AG10803 (cell line): ENCODE measurements around the gene WBP2.

Experiments used
- DNase-seq: peaks from one replicate; pipeline ENCODE4 v3.0.0; 2010; ENCODE audit warnings: low read depth
- H3K4me3 ChIP-seq: 2 replicates; pipeline ENCODE4 v1.5.1; 2011; ENCODE audit warnings: mild to moderate bottlenecking, low read length, control low read depth
- TF ChIP-seq, protein P1 (sequence below): conservative IDR thresholded peaks from 2 replicates; pipeline ENCODE4 v1.5.1; 2011; ENCODE audit warnings: mild to moderate bottlenecking, low read length, control low read depth, inconsistent platforms

Gene WBP2

DNA sequence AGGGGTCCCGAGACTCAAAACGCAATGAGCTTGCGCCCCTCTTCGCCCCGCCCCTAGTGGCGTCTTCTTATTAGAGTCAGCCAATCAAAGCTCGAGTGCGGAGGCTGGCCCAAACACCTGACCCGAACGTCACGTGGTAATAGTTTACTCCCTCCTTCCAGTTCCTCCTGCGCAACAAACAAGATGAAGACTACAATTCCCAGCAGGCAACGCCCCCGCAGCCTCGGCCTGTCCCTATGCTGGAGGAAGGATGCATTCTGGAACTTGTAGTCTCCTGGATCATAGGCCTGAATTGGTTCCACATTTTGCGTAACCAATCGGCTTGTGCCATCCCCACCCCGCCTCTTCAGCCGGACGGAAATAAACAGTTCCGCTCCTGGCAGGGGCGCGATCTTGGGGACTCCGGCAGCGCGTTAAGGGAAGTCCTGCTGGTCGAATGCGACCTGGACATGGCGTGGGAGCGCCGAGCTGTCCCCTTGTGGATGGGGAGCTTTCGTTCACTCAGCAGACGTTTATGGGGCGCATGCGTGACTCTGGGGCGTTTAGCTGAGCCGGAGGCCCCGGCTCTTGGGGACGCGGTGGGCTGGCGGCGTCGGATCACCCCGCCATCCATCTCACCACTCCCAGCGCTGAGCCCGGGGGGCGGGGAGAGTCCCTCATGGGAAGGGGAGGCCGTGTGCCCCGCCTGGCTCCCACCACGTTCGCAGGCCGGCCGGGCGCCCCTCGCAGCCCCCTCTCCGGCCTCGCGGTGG lies at the start of gene WBP2:
WBP2 (minus strand) TSS at position 26 of the 752 bp plus-strand sequence. CDS start 38 bp downstream, outside the sequence.
- peak within 1 kb of the TSS; percentile 96 for H3K4me3 ChIP-seq
- TF ChIP-seq, protein P1, sequence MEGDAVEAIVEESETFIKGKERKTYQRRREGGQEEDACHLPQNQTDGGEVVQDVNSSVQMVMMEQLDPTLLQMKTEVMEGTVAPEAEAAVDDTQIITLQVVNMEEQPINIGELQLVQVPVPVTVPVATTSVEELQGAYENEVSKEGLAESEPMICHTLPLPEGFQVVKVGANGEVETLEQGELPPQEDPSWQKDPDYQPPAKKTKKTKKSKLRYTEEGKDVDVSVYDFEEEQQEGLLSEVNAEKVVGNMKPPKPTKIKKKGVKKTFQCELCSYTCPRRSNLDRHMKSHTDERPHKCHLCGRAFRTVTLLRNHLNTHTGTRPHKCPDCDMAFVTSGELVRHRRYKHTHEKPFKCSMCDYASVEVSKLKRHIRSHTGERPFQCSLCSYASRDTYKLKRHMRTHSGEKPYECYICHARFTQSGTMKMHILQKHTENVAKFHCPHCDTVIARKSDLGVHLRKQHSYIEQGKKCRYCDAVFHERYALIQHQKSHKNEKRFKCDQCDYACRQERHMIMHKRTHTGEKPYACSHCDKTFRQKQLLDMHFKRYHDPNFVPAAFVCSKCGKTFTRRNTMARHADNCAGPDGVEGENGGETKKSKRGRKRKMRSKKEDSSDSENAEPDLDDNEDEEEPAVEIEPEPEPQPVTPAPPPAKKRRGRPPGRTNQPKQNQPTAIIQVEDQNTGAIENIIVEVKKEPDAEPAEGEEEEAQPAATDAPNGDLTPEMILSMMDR = peak; percentile 12; the same call in 1 of the 2 replicates
- DNase-seq = peak; percentile 100

DNA sequence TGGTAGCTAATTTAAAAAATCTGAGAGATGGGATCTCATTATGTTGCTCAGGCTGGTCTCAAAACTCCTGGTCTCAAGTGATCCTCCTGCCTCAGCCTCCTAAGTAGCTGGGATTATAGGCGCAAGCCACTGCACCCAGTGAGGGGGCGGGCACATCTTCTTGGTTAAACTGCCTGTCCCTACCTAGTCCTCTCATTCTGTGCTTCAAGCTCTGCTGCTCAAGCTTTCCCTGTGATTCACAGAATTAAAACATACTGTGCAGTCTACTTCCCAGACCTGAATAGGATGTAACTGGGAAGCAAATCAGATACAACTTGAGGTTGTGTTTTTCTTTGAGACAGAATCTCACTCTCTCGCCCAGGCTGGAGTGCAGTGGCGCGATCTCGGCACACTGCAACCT lies 47.3 kb upstream of the WBP2 start:
- H3K4me3 ChIP-seq = no peak overlapping the region
- TF ChIP-seq, protein P1 = no peak
- DNase-seq = no peak

DNA sequence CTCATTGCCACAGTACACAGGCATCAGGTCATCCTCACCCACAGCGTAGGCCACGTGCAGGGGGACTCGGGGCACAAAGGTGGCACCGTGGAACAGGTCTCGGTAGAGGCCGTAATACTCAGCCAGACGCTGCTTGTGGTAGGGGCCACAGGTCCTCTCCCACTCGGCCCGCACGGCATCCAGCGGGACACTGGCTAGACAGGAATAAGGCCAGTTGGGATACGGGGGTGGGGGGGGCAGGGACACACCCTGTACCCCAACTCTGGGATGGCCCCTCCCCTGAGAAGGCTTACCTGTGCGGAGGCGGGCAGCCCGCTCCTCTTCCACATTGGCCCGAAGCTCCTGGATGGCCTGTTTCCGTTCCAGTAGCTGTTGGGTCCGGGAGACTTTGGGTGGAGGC lies 46.6 kb upstream of the WBP2 start:
- DNase-seq = no peak
- H3K4me3 ChIP-seq = no peak overlapping the region
- TF ChIP-seq, protein P1 = no peak

DNA sequence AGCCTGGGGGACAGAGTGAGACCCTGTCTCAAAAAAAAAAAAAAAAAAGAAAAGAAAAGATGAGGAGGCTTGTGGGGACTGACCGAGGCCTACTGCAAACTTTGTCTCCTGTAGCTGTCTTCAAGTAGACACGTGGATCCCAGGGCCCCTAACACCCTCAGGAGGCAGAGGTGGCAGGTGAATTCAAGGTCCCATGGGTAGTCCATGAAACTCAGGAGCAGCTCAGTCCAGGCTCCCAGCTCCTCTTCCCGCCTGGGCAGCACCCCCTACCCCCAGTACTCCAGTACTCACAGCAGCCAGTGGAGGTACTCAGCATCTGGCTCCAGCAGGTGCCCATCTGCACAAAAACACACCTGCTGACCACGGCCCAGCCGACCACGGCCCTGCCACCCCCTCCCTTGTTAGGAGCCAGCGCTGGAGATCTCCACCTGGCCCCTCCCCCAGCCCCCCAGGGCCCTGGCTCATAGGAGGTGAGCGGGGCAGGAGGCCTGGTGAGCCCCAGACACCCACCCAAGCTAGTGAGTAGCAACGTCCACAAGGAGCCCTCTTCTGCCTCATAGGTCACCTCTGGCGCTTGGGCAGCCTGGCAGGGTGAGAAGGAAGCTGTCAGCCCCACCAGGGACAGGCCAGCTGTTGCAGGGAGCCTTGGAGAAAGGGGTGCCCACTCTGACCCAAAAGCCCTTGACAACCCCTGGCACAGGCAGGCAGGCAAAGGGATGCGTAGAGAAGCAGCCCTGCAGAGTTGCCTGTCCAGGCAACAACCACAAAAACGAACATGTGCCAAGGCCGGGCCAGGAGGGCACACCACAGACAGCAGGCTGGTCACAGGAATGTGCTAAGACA lies 45.8 kb upstream of the WBP2 start:
- no peak for DNase-seq
- no peak overlapping the region for H3K4me3 ChIP-seq
- TF ChIP-seq, protein P1 = no peak

DNA sequence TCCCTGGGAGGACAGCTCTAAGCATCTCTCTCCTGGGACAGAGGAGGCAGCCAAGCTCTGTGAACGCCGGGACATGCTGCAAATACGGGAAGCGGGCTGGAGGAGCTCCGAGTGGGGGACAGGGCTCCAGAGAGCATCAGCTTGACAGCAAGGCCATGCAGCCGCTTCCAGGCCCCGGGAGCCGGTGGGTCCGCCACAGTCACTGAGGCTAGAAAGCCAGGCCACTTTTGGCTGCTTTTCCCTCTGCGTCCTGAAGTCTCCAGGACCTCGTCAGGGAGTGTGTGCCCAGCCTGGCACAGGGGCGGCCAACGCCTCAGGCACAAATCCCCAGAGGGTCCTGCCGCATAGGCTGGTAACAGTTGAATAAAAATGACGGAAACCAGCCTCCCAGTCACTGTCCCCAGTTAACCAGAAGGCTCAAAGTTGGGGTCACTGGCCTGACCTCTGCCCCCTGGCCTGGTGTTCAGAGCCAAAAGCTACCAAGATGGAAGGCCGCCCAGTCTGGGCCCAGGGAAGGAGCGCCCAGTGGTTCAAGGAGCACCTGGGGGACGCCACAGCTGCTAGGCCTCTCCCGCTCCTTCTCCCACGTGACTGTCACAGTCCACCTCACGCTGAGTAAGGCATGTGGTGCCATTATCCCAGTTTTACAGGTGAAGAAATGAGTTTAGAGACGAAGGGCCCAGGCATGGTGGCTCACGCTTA lies 44.8 kb upstream of the WBP2 start:
- no peak for DNase-seq

DNA sequence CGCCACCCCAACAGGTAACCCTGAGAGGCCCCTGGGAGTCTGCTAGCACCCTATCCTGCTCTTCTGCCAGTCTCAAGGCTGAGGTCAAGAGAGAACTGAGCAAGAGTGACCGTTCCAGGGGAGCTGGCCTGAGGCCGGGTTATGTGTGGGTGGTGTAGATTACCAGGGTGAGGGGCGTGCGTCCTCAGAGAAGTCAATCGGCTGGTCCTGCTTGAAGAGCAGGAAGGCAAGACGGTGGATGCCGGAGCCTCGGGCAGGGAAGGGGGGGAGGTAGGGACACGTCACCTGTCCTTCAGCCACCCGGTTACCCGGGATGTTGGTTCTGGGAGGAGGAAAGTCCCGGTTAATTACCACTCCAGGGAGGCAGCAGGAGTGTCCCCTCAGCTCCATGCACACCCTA lies 44.2 kb upstream of the WBP2 start:
- TF ChIP-seq, protein P1 = no peak
- DNase-seq = no peak
- H3K4me3 ChIP-seq = no peak overlapping the region

More for the DNA sequence above, 44.8 kb upstream of the WBP2 start:
- no peak overlapping the region for H3K4me3 ChIP-seq
- TF ChIP-seq, protein P1 = no peak
